Retinal pigment epithelial cell (primary cell): Measurements from ENCODE around the gene KAT7.

ENCODE experiments used
- DNase-seq: peaks from one replicate; pipeline ENCODE4 v3.0.0-alpha.2; 2010; ENCODE audit warnings: low read depth
- H3K4me3 ChIP-seq: 2 replicates; pipeline ENCODE4 v1.5.1; 2011; ENCODE audit warnings: mild to moderate bottlenecking, low read length, control low read depth, moderate library complexity
- CTCF ChIP-seq: conservative IDR thresholded peaks from 2 replicates; pipeline ENCODE4 v1.5.1; 2011; ENCODE audit warnings: low read depth, low read length, control low read depth, inconsistent platforms

KAT7 gene

GRCh38 chr17:49834118-49834743 is 45.8 kb downstream of the KAT7 start:
- no peak overlapping the region for H3K4me3 ChIP-seq
- DNase-seq, result no peak
- TF ChIP-seq CTCF, result no peak

DNA sequence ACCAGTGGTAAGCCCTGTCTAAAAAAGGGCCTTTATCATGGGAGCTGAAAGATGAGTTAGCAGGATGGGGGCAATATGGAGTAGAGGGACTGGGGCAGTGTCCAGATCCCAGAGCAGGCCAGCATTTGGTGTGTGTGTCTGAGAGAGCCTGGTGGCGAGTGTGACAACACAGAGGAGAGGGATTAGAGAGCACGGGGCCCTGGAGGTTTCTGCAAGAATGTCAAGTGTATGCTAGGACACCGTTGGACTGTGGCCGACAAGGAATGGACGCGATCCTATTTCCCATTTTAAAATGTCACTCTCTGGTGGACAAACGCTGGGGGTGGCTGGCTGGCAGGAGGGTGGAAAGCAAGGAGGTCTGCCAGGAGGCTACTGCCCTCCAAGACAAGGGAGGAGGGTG is 47.0 kb downstream of the KAT7 start:
- TF ChIP-seq CTCF, result no peak
- DNase-seq, result no peak
- H3K4me3 ChIP-seq, result no peak overlapping the region

DNA sequence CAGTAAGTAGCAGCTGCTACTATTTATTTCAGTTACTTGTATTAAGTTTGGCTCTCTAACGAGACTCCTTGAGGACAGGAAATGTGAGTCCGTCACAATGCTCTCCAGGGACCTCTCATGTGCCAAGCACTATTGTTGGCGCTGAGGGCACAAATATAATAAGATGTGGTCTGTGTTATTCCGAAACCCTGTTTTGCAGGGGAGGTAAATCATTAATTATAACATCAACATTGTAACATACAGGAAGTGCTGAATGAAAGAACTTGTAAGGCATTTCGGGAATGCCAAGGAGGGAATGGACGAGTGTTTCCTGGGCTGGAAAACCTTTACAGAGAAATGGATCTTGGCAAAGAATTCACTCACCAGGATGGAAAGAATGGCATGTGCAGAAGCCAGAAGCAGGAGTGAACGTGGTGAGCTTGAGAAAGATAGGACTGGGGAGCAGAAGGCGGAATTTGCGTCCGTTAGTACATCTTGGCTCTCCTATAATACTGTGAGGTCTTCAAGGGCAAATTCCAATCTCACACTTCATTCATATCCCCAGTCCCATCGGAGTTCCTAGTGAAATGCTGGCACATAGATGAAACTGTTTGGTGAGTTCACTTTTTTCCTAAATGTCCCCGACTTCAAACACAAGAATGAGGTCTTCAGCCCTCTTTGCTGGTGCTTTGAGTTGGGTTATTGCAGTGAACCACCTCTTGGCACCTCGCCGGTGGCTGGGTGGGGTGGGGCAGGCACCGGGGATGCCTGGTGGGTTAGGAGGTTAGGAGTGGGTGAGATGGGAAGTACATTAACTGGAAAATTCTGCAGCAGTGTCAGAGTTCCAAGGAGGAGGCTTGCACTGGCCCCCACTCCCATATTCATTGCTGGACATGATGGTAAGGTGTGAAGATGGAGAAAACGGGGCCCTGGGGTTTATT is 47.9 kb downstream of the KAT7 start:
- no peak overlapping the region for H3K4me3 ChIP-seq
- TF ChIP-seq CTCF, result no peak
- DNase-seq, result no peak

- no peak overlapping the region for H3K4me3 ChIP-seq
- no peak for DNase-seq
- TF ChIP-seq CTCF, result no peak
These were observed 51.0 kb downstream of the KAT7 start for GRCh38 chr17:49839455-49839854.

GRCh38 chr17:49841548-49841947 is 53.1 kb downstream of the KAT7 start:
- no peak for DNase-seq
- TF ChIP-seq CTCF, result no peak
- no peak overlapping the region for H3K4me3 ChIP-seq

GRCh38 chr17:49842371-49842770 is 53.9 kb downstream of the KAT7 start:
- no peak for DNase-seq
- TF ChIP-seq CTCF, result no peak
- H3K4me3 ChIP-seq, result no peak overlapping the region

- DNase-seq, result no peak
- no peak overlapping the region for H3K4me3 ChIP-seq
- TF ChIP-seq CTCF, result no peak
These were observed 54.4 kb downstream of the KAT7 start for GRCh38 chr17:49842846-49843245.
